ENCODE data around the gene ZMYND10.

ZMYND10 gene

GRCh38 chr3:50345586-50346234 lies at the start of gene ZMYND10:
Gene ZMYND10 (minus strand): TSS chr3:50345732. CDS start chr3:50345579, 153 bp downstream.
- no peak for DNase-seq

GRCh38 chr3:50393061-50393460 lies 47.5 kb upstream of the ZMYND10 start:
- no peak for DNase-seq

- DNase-seq: no peak
Observed at GRCh38 chr3:50392101-50392715, 46.7 kb upstream of the ZMYND10 start.

- DNase-seq: no peak
Observed at GRCh38 chr3:50390508-50391224, 45.1 kb upstream of the ZMYND10 start.

GRCh38 chr3:50389414-50389767 lies 43.9 kb upstream of the ZMYND10 start:
- no peak for DNase-seq

GRCh38 chr3:50388720-50389413 lies 43.3 kb upstream of the ZMYND10 start:
- DNase-seq: no peak

GRCh38 chr3:50388016-50388719 lies 42.6 kb upstream of the ZMYND10 start:
- DNase-seq: no peak

GRCh38 chr3:50385754-50386153 lies 40.2 kb upstream of the ZMYND10 start:
- DNase-seq: no peak

- no peak for DNase-seq
Observed at GRCh38 chr3:50383750-50384149, 38.2 kb upstream of the ZMYND10 start.

GRCh38 chr3:50382722-50383121 lies 37.2 kb upstream of the ZMYND10 start:
- DNase-seq: no peak

- no peak for DNase-seq
Observed at GRCh38 chr3:50381383-50381782, 35.9 kb upstream of the ZMYND10 start.

- no peak for DNase-seq
Observed at GRCh38 chr3:50380405-50381085, 35.0 kb upstream of the ZMYND10 start.

GRCh38 chr3:50378757-50379156 lies 33.2 kb upstream of the ZMYND10 start:
- no peak for DNase-seq

GRCh38 chr3:50378024-50378423 lies 32.5 kb upstream of the ZMYND10 start:
- no peak for DNase-seq

GRCh38 chr3:50375258-50375931 lies 29.9 kb upstream of the ZMYND10 start:
- no peak for DNase-seq

GRCh38 chr3:50374363-50375257 lies 29.1 kb upstream of the ZMYND10 start:
- no peak for DNase-seq

GRCh38 chr3:50373146-50374051 lies 27.9 kb upstream of the ZMYND10 start:
- DNase-seq: no peak

GRCh38 chr3:50372349-50372748 lies 26.8 kb upstream of the ZMYND10 start:
- no peak for DNase-seq

- no peak for DNase-seq
Observed at GRCh38 chr3:50371133-50371685, 25.7 kb upstream of the ZMYND10 start.

All from SIG-M5 (cell line).